ENCODE measurements around the gene TKTL1. TPM values are rescaled to one million over a fixed set of nuclear protein-coding genes. Genes with fewer than 3 reads are reported as not detected.

Gene TKTL1
- total and polyA plus RNA-seq, 2 of the 8 experiments (the other 6 are each of a cell fraction or from before 2014, with no cell fraction given) = 0.05 TPM; not detected in 1

- no peak overlapping the region for H3K14ac ChIP-seq (ENCODE audit: insufficient read length)
- ChIA-PET CTCF (ENCODE audit: partially characterized antibody) (interaction anchor here (0.8 kb wide), 1 partner anchor 11 kb away, joined by 3 read pairs; no protein-coding TSS in a partner anchor), POLR2A (ENCODE audit: partially characterized antibody) (no interaction called here)
- DNase-seq (ENCODE audit: low read depth in 1 of 2, low spot score in 2 of 2) (no peak), FAIRE-seq (peak; percentile 42)
- no peaks in the 10 kb centered on the region for H3K9me3 ChIP-seq (ENCODE audit: insufficient read depth in 2 of 2, low read depth in 1 of 2, low read length in 1 of 2)
- H4K8ac ChIP-seq (ENCODE audit: extremely low read depth, insufficient read depth, low read length) = no peak overlapping the region
- peaks cover 0 to 3% (median 0%) of the 10 kb centered on the region in 4 experiments; a peak in 1 of 7 replicates for H3K4me1 ChIP-seq (replicated peaks in 1 of 4; ENCODE audit: control insufficient read depth in 3 of 4, insufficient read depth in 4 of 4, low read length in 3 of 4)
- no peak overlapping the region for H3K27ac ChIP-seq (ENCODE audit: low read depth, low read length)
- no peak overlapping the region for H2AFZ ChIP-seq (ENCODE audit: low read length)
- WGBS, 2 experiments (ENCODE audit: extremely low coverage in 1 of 2, insufficient coverage in 1 of 2, insufficient read length in 1 of 2, insufficient replicate concordance in 2 of 2, low coverage in 1 of 2, low lambda C conversion rate in 2 of 2, missing lambda C conversion rate in 1 of 2) = 83% methylated on average over 9 of the region's 10 CpGs; no CpG with 5 or more reads in 1 of the 2 experiments
- H4K91ac ChIP-seq (replicated peaks; ENCODE audit: insufficient read length, low read length) = no peak overlapping the region
- H3K56ac ChIP-seq (replicated peaks; ENCODE audit: insufficient read length, low read depth, low read length) = no peak overlapping the region
- H3K79me2 ChIP-seq (ENCODE audit: control insufficient read depth in 1 of 2, insufficient read depth in 2 of 2, low read length in 2 of 2) = no peaks in the 10 kb centered on the region
- H2BK20ac ChIP-seq (ENCODE audit: low read length) = no peak overlapping the region
- H3K9ac ChIP-seq (replicated peaks in 1 of 4; ENCODE audit: extremely low read depth in 1 of 4, low read depth in 3 of 4, low read length in 3 of 4) = no peak overlapping the region
- no peaks in the 10 kb centered on the region for H3K27me3 ChIP-seq (replicated peaks in 1 of 4; ENCODE audit: control insufficient read depth in 3 of 4, extremely low read depth in 1 of 4, insufficient read depth in 3 of 4, low read length in 3 of 4)
- H4K5ac ChIP-seq (ENCODE audit: insufficient read length, low read depth, low read length) = no peak overlapping the region
- H3K4me2 ChIP-seq (ENCODE audit: insufficient read depth in 1 of 2, low read depth in 2 of 2, low read length in 2 of 2) = no peak overlapping the region
- no peak overlapping the region for H2BK120ac ChIP-seq (replicated peaks; ENCODE audit: low read depth, low read length)
- H2BK15ac ChIP-seq (ENCODE audit: low read length) = no peak overlapping the region
- H2BK12ac ChIP-seq (ENCODE audit: low read depth, low read length) = no peak overlapping the region
- no peaks in the 10 kb centered on the region for H3K79me1 ChIP-seq (ENCODE audit: low read depth, low read length)
- H3K18ac ChIP-seq (ENCODE audit: extremely low read depth, low read length) = no peak overlapping the region
- no peak overlapping the region for H3K23ac ChIP-seq (ENCODE audit: insufficient read length)
- H2AK5ac ChIP-seq (ENCODE audit: low read depth, low read length) = no peak overlapping the region
- no peaks in the 10 kb centered on the region for H4K20me1 ChIP-seq (replicated peaks in 1 of 2; ENCODE audit: control insufficient read depth in 1 of 2, insufficient read depth in 2 of 2, low read length in 2 of 2)
- no peak overlapping the region for H3K4me3 ChIP-seq (ENCODE audit: extremely low read depth in 1 of 4, insufficient read depth in 2 of 4, low read depth in 3 of 4, low read length in 4 of 4)
- no peak overlapping the region for H3K4ac ChIP-seq (replicated peaks; ENCODE audit: insufficient read length, low read depth, low read length)
- no peak overlapping the region for H2BK5ac ChIP-seq (ENCODE audit: low read depth, low read length)
- no peaks in the 10 kb centered on the region for H3K23me2 ChIP-seq (ENCODE audit: low read depth, low read length)
- no peaks in the 10 kb centered on the region for H3K36me3 ChIP-seq (ENCODE audit: control insufficient read depth in 2 of 4, insufficient read depth in 4 of 4, low read length in 3 of 4)
- TF ChIP-seq JUN (IDR thresholded peaks at IDR 0.05; ENCODE audit: low read depth, low read length) (no peak), MAX (IDR thresholded peaks at IDR 0.05) (no peak), RFX5 (IDR thresholded peaks at IDR 0.05; ENCODE audit: borderline replicate concordance, low read depth, low read length) (no peak), TEAD4 (IDR thresholded peaks at IDR 0.05; ENCODE audit: low read depth, low read length) (no peak)
Measured at GRCh38 chrX:154304846-154305245, 9.3 kb downstream of the TKTL1 start.
